ENCODE data around the gene N4BP3. TPM values are rescaled to one million over a fixed set of nuclear protein-coding genes. Genes with fewer than 3 reads are reported as not detected.

Gene N4BP3
- total and polyA plus RNA-seq, 2 of the 13 experiments (the other 11 are each of a cell fraction or from before 2014, with no cell fraction given) = 0.13 TPM; not detected in 1

GRCh38 chr5:178120607-178121357 is 7.5 kb downstream of the N4BP3 start (continued):
- TF ChIP-seq, protein P1, sequence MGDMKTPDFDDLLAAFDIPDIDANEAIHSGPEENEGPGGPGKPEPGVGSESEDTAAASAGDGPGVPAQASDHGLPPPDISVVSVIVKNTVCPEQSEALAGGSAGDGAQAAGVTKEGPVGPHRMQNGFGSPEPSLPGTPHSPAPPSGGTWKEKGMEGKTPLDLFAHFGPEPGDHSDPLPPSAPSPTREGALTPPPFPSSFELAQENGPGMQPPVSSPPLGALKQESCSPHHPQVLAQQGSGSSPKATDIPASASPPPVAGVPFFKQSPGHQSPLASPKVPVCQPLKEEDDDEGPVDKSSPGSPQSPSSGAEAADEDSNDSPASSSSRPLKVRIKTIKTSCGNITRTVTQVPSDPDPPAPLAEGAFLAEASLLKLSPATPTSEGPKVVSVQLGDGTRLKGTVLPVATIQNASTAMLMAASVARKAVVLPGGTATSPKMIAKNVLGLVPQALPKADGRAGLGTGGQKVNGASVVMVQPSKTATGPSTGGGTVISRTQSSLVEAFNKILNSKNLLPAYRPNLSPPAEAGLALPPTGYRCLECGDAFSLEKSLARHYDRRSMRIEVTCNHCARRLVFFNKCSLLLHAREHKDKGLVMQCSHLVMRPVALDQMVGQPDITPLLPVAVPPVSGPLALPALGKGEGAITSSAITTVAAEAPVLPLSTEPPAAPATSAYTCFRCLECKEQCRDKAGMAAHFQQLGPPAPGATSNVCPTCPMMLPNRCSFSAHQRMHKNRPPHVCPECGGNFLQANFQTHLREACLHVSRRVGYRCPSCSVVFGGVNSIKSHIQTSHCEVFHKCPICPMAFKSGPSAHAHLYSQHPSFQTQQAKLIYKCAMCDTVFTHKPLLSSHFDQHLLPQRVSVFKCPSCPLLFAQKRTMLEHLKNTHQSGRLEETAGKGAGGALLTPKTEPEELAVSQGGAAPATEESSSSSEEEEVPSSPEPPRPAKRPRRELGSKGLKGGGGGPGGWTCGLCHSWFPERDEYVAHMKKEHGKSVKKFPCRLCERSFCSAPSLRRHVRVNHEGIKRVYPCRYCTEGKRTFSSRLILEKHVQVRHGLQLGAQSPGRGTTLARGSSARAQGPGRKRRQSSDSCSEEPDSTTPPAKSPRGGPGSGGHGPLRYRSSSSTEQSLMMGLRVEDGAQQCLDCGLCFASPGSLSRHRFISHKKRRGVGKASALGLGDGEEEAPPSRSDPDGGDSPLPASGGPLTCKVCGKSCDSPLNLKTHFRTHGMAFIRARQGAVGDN (CRISPR knock-in tag; IDR thresholded peaks at IDR 0.05) = peak; percentile 93
- TF ChIP-seq MAZ (IDR thresholded peaks at IDR 0.05; ENCODE audit: borderline replicate concordance, low read depth, low read length) = no peak
- TF ChIP-seq MAZ (CRISPR knock-in tag; IDR thresholded peaks at IDR 0.05; ENCODE audit: low read depth) = peak; percentile 45; the same call in 1 of the 2 replicates
- TF ChIP-seq ZNF407 (CRISPR knock-in tag; IDR thresholded peaks at IDR 0.05; ENCODE audit: not compliant biosample characterization) = no peak
- TF ChIP-seq BHLHE40 (IDR thresholded peaks at IDR 0.05; ENCODE audit: low read length) = no peak
- TF ChIP-seq ASH2L (IDR thresholded peaks at IDR 0.05; ENCODE audit: insufficient read length, low read depth, low read length) = peak; percentile 4
- 0 out of 2 replicates have a peak, but pooled peaks have one; percentile 35 for TF ChIP-seq ZNF691 (CRISPR knock-in tag; IDR thresholded peaks at IDR 0.05; ENCODE audit: borderline replicate concordance, low read depth)
- TF ChIP-seq RAD21 (CRISPR knock-in tag; IDR thresholded peaks at IDR 0.05) = peak; percentile 22; the same call in 1 of the 2 replicates
- TF ChIP-seq MBNL3 (CRISPR knock-in tag; conservative IDR thresholded peaks at IDR 0.05) = no peak
- TF ChIP-seq HNRNPLL (IDR thresholded peaks at IDR 0.05; ENCODE audit: low read depth, low read length, poor library complexity, severe bottlenecking) = peak; percentile 93
- TF ChIP-seq FOXM1 (CRISPR knock-in tag; IDR thresholded peaks at IDR 0.05) = no peak
- peak; percentile 84 for TF ChIP-seq CTCF (CRISPR knock-in tag; IDR thresholded peaks at IDR 0.05)
- TF ChIP-seq SOX5 (CRISPR knock-in tag; IDR thresholded peaks at IDR 0.05; ENCODE audit: borderline replicate concordance) = peak; percentile 14; the same call in 1 of the 2 replicates
